HUDEP-2 (cell line): Measurements from ENCODE around the gene SERINC2.

Experiments used
- DNase-seq, 76 experiments: peaks; one replicate each; lab custom pipeline; 2025; ENCODE audit not compliant: unreplicated experiment in 76 of 76; lab: John Stamatoyannopoulos, UW

Gene SERINC2

GRCh38 chr1:31412732-31413404, at the start of gene SERINC2:
TSS of gene SERINC2 (plus strand) at chr1:31413213. CDS start at chr1:31413266, 53 bp downstream.
- peak in 7 of 76 experiments; percentile 10 to 43 (median 18) for DNase-seq

GRCh38 chr1:31364561-31365250, 48.3 kb upstream of the SERINC2 start:
- DNase-seq: no peak

GRCh38 chr1:31366796-31367195, 46.2 kb upstream of the SERINC2 start:
- DNase-seq: no peak

GRCh38 chr1:31368611-31369107, 44.4 kb upstream of the SERINC2 start:
- DNase-seq: peak in 68 of 76 experiments; percentile 8 to 80 (median 46)

GRCh38 chr1:31370021-31370420, 43.0 kb upstream of the SERINC2 start:
- no peak for DNase-seq

GRCh38 chr1:31370565-31370964, 42.4 kb upstream of the SERINC2 start:
- no peak for DNase-seq

- no peak for DNase-seq
Measured at GRCh38 chr1:31371121-31371959, 41.7 kb upstream of the SERINC2 start.

- no peak for DNase-seq
Measured at GRCh38 chr1:31372051-31372450, 41.0 kb upstream of the SERINC2 start.

- no peak for DNase-seq
Measured at GRCh38 chr1:31372751-31373055, 40.3 kb upstream of the SERINC2 start.

- peak in 9 of 76 experiments; percentile 2 to 39 (median 15) for DNase-seq
Measured at GRCh38 chr1:31373056-31373896, 39.7 kb upstream of the SERINC2 start, which contains the start of gene FABP3. TSS of gene FABP3 (minus strand) at chr1:31373076. CDS start at chr1:31373014, 62 bp downstream.

- no peak for DNase-seq
Measured at GRCh38 chr1:31373897-31374486, 39.0 kb upstream of the SERINC2 start.

GRCh38 chr1:31374511-31375196, 38.4 kb upstream of the SERINC2 start:
- no peak for DNase-seq

- DNase-seq: no peak
Measured at GRCh38 chr1:31376375-31377134, 36.5 kb upstream of the SERINC2 start.

GRCh38 chr1:31377364-31377863, 35.6 kb upstream of the SERINC2 start:
- no peak for DNase-seq

- no peak for DNase-seq
Measured at GRCh38 chr1:31378001-31378400, 35.0 kb upstream of the SERINC2 start.

GRCh38 chr1:31380181-31380580, 32.8 kb upstream of the SERINC2 start:
- DNase-seq: no peak

GRCh38 chr1:31381394-31382294, 31.4 kb upstream of the SERINC2 start:
- no peak for DNase-seq
